Smooth muscle cell (in vitro differentiated cells): ENCODE data around the gene PIAS4. TPM values are rescaled to one million over a fixed set of nuclear protein-coding genes. Genes with fewer than 3 reads are reported as not detected.

ENCODE experiments used
- DNase-seq: peaks from one replicate; lab custom pipeline; 2025; ENCODE audit not compliant: unreplicated experiment; lab: John Stamatoyannopoulos, UW
- H2AFZ ChIP-seq: fragments of 200-600 bp; sonication (generic); 2 replicates; pipeline ENCODE4 v1.6.0; 2016; ENCODE audit warnings: antibody characterized with exemption, low read depth, mild to moderate bottlenecking
- H3F3A ChIP-seq: fragments of 200-600 bp; sonication (generic); 2 replicates; pipeline ENCODE4 v1.6.0; 2017; ENCODE audit warnings: antibody characterized with exemption, low read depth
- H3K27ac ChIP-seq: fragments of 200-600 bp; sonication (generic); 2 replicates; pipeline ENCODE4 v1.5.1; 2016; ENCODE audit warnings: low read depth, mild to moderate bottlenecking
- H3K27me3 ChIP-seq: fragments of 200-600 bp; sonication (generic); 2 replicates; pipeline ENCODE4 v1.6.1; 2016; ENCODE audit warnings: low read depth, mild to moderate bottlenecking
- H3K36me3 ChIP-seq: fragments of 200-600 bp; sonication (generic); 2 replicates; pipeline ENCODE4 v1.5.1; 2016; ENCODE audit warnings: low read depth
- H3K4me1 ChIP-seq: fragments of 200-600 bp; sonication (generic); 2 replicates; pipeline ENCODE4 v1.5.1; 2016; ENCODE audit warnings: low read depth
- H3K4me2 ChIP-seq: fragments of 200-600 bp; sonication (generic); 2 replicates; pipeline ENCODE4 v1.6.0; 2016; ENCODE audit warnings: mild to moderate bottlenecking
- H3K4me3 ChIP-seq: fragments of 200-600 bp; sonication (generic); 2 replicates; pipeline ENCODE4 v1.5.1; 2016; ENCODE audit warnings: mild to moderate bottlenecking
- H3K79me2 ChIP-seq: fragments of 200-600 bp; sonication (generic); 2 replicates; pipeline ENCODE4 v1.6.0; 2016; ENCODE audit warnings: low read depth, mild to moderate bottlenecking
- H3K9ac ChIP-seq: fragments of 200-600 bp; sonication (generic); 2 replicates; pipeline ENCODE4 v1.6.0; 2016; ENCODE audit warnings: low read depth
- H3K9me3 ChIP-seq: fragments of 200-600 bp; sonication (generic); replicated peaks from 2 replicates; pipeline ENCODE4 v1.5.1; 2016; ENCODE audit warnings: low read depth
- H4K20me1 ChIP-seq: fragments of 200-600 bp; sonication (generic); 2 replicates; pipeline ENCODE4 v1.6.0; 2016; ENCODE audit warnings: low read depth
- CTCF ChIP-seq: fragments of 200-600 bp; sonication (generic); IDR thresholded peaks from 2 replicates; pipeline ENCODE4 v1.5.1; 2017; ENCODE audit warnings: borderline replicate concordance, mild to moderate bottlenecking, antibody characterized with exemption; ENCODE audit not compliant: insufficient read depth, poor library complexity, severe bottlenecking
- WGBS: methylation state at CpG from one replicate; pipeline ENCODE4 v1.1.7; 2016; ENCODE audit warnings: low lambda C conversion rate; 5-methylcytosine and 5-hydroxymethylcytosine counted together
- polyA plus RNA-seq: library from polyadenylated mRNA; unstranded; fragments of >200 nt; fragmentation: Nextera tagmentation; extraction: Ambion mirVana; gene quantifications from 2 replicates; pipeline ENCODE4 v1.2.1, GENCODE V29; 2016
- total RNA-seq: library from RNA; depleted of rRNA; stranded (reverse); fragments of >200 nt; gene quantifications from 2 replicates; pipeline ENCODE4 v1.2.3, GENCODE V29; 2014

Gene PIAS4
- total and polyA plus RNA-seq, 2 experiments from 2014 or later: 8.1 to 17.3 TPM

- WGBS: 74% methylated on average over 11 of the region's 12 CpGs
Observed at GRCh38 chr19:4069331-4069959, 61.9 kb downstream of the PIAS4 start.

GRCh38 chr19:4071610-4072009 is 64.1 kb downstream of the PIAS4 start:
- TF ChIP-seq CTCF: no peak
- Histone ChIP-seq H3K36me3 (no peaks in the 10 kb centered on the region), H3K27ac (no peak overlapping the region), H2AFZ (no peak overlapping the region), H3F3A (no peaks in the 10 kb centered on the region), H3K4me3 (no peak overlapping the region), H3K4me2 (no peak overlapping the region), H3K27me3 (no peaks in the 10 kb centered on the region), H3K4me1 (peaks cover 10% of the 10 kb centered on the region), H4K20me1 (no peaks in the 10 kb centered on the region), H3K79me2 (no peaks in the 10 kb centered on the region), H3K9me3 (no peaks in the 10 kb centered on the region), H3K9ac (no peak overlapping the region)
- no peak for DNase-seq
- 92% methylated on average over 3 of the region's 3 CpGs for WGBS

More at GRCh38 chr19:4069331-4069959, 61.9 kb downstream of the PIAS4 start:
- Histone ChIP-seq H4K20me1 (peaks cover 6% of the 10 kb centered on the region), H3K4me1 (peaks cover 10% of the 10 kb centered on the region), H3K27ac (no peak overlapping the region), H3K4me2 (no peak overlapping the region), H3K4me3 (no peak overlapping the region), H3K9me3 (no peaks in the 10 kb centered on the region), H3F3A (no peaks in the 10 kb centered on the region), H3K27me3 (no peaks in the 10 kb centered on the region), H3K9ac (no peak overlapping the region), H3K36me3 (no peaks in the 10 kb centered on the region), H3K79me2 (peaks cover 7% of the 10 kb centered on the region), H2AFZ (no peak overlapping the region)
- DNase-seq: no peak
- TF ChIP-seq CTCF: no peak

GRCh38 chr19:4075373-4075772 is 67.8 kb downstream of the PIAS4 start:
- Histone ChIP-seq H3K4me2 (no peak overlapping the region), H2AFZ (no peak overlapping the region)
- 89% methylated on average over 9 of the region's 9 CpGs for WGBS

More at GRCh38 chr19:4075373-4075772, 67.8 kb downstream of the PIAS4 start:
- Histone ChIP-seq H3K9me3 (no peaks in the 10 kb centered on the region), H3K79me2 (no peaks in the 10 kb centered on the region), H3K27ac (no peak overlapping the region), H3K4me1 (no peaks in the 10 kb centered on the region), H3K9ac (no peak overlapping the region), H3K27me3 (no peaks in the 10 kb centered on the region), H3F3A (no peaks in the 10 kb centered on the region), H3K36me3 (no peaks in the 10 kb centered on the region), H3K4me3 (no peak overlapping the region), H4K20me1 (no peaks in the 10 kb centered on the region)
- DNase-seq: no peak
- TF ChIP-seq CTCF: no peak
